NCI-H128 (cell line): ENCODE measurements around the gene TMEM132D.

ENCODE experiments used
- DNase-seq: peaks from one replicate; lab custom pipeline; 2025; ENCODE audit not compliant: unreplicated experiment; lab: John Stamatoyannopoulos, UW

Gene TMEM132D

DNA sequence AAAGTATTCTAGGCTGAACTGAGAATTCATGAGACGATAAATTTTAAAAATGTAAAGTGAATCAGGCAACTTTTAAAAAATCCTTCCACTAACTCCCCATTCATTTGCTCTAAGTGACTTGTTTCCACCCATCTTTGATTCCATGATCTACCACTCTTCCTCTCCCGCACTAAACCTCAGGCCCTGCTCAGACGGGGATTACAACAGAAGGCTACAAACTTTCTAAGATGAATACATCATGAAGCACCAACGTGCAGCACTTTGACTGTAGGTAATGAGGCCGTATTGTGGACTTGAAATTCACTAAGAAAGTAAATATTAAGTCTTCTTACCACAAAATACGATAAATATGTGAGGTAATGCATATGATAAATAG lies 30.0 kb downstream of the TMEM132D start:
- no peak for DNase-seq

DNA sequence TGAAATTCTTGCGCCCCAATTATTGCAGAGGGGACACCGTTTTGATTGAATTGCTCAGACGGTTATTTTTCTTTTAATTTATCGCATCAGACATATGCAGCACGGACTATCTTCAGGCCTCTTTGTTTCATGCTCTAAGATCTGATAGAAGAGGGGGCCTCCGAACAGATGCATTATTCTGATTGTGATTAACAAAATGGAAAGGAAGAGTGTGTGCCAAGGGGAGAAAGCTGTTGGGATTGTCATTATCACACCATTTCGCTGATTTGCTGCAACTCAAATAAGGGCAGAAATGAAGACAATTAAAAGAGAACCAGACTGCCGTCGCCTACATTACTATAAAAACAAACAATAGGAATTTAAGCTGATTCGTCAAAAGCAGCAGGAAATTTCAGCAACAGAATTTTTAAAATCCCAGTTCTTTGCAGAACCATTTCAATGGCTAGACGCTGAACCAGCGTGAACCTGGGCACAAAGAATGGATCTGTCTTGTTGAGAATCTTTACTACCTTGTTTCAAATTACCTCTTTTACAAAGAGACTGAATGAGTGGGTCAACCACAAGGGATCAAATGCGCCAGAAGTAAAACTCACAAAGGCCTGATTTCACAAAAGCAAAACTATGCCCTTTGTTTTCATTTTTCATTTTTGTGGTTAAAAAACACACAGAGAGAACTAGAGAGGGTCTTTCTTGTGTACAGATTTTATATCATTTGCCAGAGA lies 30.6 kb downstream of the TMEM132D start:
- peak; percentile 21 for DNase-seq

DNA sequence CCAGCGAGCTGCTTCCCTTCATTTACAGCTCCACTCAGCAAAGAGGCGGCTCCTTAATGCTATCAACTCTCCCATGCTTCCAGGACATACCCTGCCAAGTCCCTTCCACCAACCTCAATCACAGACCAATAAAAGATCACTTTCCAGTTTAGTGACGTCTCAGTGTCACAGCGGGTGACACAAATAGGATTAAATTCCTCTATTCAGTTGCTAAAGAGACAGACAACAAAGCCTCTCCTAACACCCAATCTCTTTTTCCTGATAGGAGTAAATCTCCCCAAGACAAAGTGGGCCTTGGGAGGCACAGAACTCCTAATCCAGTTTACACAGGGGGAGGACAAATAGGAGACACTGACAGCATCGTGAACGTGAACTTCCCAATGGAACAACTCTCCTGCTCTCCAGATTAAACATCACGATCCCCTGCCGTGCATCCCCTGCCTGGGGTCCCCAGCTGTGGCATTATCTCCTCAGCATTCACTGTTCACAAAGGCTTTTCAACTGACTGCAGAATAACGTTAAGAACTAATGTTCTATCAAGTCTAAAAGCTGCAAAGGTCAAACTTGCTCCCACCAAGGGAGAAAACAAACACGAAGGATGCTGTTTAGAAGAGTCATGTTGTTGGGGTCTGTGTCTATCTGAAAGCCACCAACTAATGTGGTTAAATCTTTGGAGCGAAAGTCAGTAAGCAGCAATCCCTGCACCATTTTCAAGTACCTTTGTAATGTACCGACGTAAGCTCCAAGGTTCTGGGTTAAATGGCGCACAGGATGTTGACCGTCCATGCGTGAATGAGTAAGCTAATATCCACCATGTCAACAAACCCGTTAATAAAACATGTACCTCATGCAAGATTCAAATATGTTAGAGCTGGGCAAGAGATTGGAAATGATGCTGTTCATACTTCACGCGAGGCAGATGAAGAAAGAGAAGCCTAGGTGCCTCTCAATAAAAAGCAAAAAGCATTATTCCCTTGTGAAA lies 31.5 kb downstream of the TMEM132D start:
- DNase-seq, result no peak

- no peak for DNase-seq
These were observed 33.0 kb downstream of the TMEM132D start for GRCh38 chr12:129870796-129871195.

- no peak for DNase-seq
These were observed 33.7 kb downstream of the TMEM132D start for GRCh38 chr12:129870136-129870535.

DNA sequence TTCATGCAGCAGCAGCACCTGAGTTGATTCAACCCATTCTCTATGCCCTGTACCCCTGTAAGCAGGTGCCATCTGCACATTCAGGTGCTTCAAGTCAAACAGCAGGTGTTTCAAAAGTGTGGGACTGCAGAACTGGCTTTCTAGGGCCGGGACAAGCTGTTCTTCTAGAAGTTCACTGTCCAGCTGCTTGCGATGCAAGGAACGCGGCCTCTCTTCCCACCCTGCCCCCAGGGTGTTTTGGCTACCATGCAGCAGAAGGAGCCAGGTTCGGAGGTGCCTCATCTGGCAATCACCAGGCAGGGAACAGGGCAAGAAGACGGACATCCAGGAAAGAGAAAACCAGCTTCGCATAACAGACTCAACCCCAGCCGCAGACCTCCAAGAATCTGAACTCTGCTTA lies 35.2 kb downstream of the TMEM132D start:
- no peak for DNase-seq

DNA sequence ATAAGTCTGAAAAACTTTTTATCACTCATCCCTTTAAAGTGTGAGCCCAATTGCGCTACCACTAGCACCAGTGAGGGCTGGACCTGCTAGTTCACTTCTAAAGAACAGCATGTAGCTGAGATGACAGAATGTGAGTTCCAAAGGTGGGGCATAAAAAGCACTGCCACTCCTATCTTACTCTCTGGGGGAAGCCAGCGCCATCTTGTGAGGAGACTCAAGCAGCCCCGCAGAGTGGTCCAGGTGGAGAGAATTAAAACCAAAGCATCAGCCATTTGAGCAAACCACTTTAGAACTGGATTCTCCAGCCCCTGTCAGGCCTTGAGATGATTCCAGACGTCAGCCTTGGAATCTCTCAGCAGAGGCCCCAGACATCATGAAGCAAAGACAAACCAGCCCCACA lies 39.9 kb downstream of the TMEM132D start:
- no peak for DNase-seq

- peak; percentile 86 for DNase-seq
These were observed 41.2 kb downstream of the TMEM132D start for GRCh38 chr12:129862561-129863175.

DNA sequence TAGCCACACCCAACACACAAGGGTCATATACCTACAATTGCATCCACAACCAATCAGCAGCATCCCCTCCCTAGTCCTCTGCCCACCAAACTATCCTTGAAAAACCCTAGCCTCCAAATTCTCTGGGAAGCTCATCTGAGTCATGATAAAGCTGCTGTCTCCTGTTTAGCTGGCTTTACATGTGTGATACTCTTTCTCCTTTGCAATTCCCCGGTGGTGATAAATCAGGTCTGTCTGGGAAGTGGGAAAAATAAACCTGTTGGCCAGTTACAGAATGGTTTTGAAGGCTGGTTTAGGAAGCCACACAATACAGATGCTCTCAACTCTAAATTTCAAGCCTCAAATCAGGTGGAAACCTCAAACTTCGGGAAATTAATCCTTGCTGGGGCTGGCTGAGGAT lies 41.9 kb downstream of the TMEM132D start:
- no peak for DNase-seq

GRCh38 chr12:129854591-129854990 lies 49.2 kb downstream of the TMEM132D start:
- DNase-seq, result no peak

- no peak for DNase-seq
These were observed 52.5 kb downstream of the TMEM132D start for GRCh38 chr12:129851296-129851695.

DNA sequence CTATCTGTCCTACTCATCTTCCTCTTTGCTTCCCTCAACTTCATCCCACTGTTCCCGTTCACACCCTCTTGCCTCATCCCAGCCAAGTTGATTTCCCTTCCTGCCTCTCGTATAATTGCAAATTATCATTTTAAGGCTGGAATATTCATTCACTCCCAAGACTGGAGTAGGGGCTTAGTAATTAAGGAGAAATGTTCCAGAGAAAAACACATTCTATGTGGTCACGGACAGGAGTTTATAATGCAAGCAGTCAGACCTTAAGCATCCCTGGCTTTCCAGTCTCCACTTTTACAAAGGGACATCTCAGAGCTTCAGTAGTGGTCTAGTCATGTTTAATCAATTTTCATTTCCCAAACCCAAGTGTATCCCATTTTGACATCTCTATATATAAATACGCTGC lies 54.9 kb downstream of the TMEM132D start:
- no peak for DNase-seq

GRCh38 chr12:129847063-129847462 lies 56.8 kb downstream of the TMEM132D start:
- DNase-seq, result no peak

DNA sequence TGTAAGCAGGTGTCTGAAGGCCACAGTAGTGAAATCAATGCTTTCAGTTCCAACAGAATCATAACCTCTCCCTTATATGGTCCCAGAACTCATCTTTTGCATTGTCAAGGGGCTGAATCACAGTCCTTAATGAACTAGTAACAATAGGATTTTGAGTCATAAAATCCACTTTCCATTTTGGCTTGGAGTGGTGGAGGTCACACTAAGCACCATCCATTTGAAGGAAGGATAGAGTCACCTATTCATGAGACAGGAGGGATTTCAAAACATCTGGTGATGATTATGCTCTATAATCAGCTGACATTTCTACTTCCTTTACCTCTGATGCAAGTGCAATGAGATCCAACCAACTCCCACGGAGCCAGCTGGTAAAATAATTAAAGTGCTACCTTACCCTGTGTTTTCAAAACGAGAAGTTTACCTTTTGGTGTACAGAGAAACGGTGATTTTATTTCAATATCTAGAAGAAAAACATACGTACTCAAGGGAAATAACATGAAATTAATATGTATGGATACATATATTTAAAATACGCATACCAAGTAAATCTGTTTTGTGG lies 59.1 kb downstream of the TMEM132D start:
- DNase-seq, result no peak

- DNase-seq, result no peak
These were observed 62.6 kb downstream of the TMEM132D start for GRCh38 chr12:129841251-129841650.

- DNase-seq, result no peak
These were observed 63.5 kb downstream of the TMEM132D start for GRCh38 chr12:129840145-129840884.

DNA sequence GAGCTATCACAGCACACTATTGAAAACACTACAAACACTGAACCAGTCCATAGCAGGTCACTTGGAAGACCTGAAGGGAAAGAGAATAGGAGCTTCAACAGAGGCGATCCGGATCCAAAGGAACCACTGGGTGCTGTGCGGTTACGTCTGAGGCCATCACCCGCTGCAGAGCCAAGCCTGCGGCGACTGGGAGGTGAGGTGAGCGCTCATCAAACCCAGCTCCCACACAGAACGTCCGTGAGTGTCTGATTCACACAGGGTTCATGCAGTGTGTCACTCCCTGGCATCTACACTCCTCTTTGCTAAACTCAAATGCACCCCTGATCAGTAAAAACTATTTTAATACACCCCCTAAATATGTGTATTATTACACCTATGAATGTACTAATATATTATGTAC lies 64.1 kb downstream of the TMEM132D start:
- no peak for DNase-seq

DNA sequence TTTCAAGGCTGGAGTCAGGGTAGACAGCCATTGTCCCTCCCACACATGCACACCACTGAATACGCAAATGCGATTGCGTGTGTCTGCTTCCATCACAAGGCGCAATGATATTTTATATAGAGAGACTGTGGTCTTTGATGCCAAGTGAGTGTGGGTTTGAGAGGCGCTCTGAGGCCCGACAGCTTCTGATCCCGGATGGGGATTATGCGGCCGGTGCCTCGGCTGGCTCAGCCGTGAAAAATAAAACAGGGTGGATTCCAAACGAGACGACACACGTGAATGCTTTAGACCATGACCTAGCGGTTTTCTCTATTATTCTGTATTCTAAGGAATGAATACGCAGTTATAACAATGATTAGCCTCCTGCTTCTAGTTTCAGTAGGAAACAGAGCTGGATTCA lies 72.5 kb downstream of the TMEM132D start:
- no peak for DNase-seq

DNA sequence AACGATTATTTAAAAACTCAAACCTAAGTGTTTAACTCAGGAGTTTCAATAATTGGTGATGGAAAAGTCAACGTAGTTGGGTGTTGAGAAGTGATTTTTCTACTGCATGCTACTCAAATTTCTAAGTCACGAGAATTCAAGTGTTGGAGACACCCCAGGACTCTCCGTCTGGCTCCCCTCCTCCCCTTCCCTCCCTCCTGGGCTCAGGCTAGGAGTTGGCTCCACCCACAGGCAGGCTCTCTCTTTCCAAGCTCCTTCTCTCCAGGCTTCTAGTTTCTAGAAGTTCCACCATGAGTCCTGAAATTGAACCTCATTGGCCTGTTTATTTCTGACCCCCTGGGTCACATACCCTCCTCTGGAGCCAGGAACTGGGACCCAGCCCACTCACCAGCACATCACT lies 73.0 kb downstream of the TMEM132D start:
- DNase-seq, result no peak

DNA sequence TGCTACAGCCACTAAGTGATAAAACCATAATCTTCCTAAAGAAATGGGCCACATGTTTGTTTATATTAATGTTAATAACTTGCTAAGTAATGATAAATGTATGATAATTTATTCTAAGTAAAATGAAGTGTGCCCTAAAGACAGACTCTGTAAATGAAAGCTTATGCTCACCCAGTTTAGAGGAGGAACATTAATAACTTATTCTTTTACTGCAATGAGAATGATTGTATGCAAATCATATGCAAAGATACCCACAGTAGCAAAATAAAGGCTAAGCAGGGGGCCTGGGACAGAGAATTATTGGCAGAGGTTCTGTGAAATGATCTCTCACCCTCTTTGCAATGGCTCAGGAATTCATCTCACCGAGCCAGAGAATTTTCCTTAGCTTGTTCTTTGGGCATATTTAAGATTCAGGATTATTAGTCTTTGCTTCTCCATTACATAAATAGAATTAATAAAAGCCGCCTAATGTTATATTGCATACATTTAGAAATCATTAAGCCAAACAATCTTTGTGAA lies 75.9 kb downstream of the TMEM132D start:
- no peak for DNase-seq
